ENCODE data around the gene AXIN2. TPM values are rescaled to one million over a fixed set of nuclear protein-coding genes. Genes with fewer than 3 reads are reported as not detected.
A peak's percentile ranks its signal among the peaks of the same experiment; 100 is the strongest.

AXIN2 gene
- total RNA-seq, 1 donor from 2014 or later: 39.5 TPM

- DNase-seq (ENCODE audit: low spot score in 2 of 2) (no peak), FAIRE-seq (no peak)
Measured at GRCh38 chr17:65584604-65585521, 23.4 kb upstream of the AXIN2 start.

- FAIRE-seq (no peak), DNase-seq (ENCODE audit: low spot score in 2 of 2) (no peak)
Measured at GRCh38 chr17:65583921-65584603, 22.6 kb upstream of the AXIN2 start.

GRCh38 chr17:65576939-65577338 lies 15.5 kb upstream of the AXIN2 start:
- FAIRE-seq (no peak), DNase-seq (ENCODE audit: low spot score in 2 of 2) (no peak)

GRCh38 chr17:65573282-65573602 lies 11.8 kb upstream of the AXIN2 start:
- DNase-seq (ENCODE audit: low spot score in 2 of 2) (no peak), FAIRE-seq (no peak)

GRCh38 chr17:65572581-65573281 lies 11.3 kb upstream of the AXIN2 start:
- FAIRE-seq: no peak
- no peak for DNase-seq (ENCODE audit: low spot score in 2 of 2)

- DNase-seq (ENCODE audit: low spot score in 2 of 2): no peak
- FAIRE-seq: no peak
Measured at GRCh38 chr17:65572186-65572580, 10.7 kb upstream of the AXIN2 start.

GRCh38 chr17:65568918-65569317 lies 7.5 kb upstream of the AXIN2 start:
- no peak for DNase-seq (ENCODE audit: low spot score in 2 of 2)
- FAIRE-seq: no peak

GRCh38 chr17:65567566-65567965 lies 6.1 kb upstream of the AXIN2 start:
- DNase-seq (ENCODE audit: low spot score in 2 of 2) (no peak), FAIRE-seq (no peak)

GRCh38 chr17:65565559-65565958 lies 4.1 kb upstream of the AXIN2 start:
- DNase-seq (ENCODE audit: low spot score in 2 of 2): no peak
- no peak for FAIRE-seq

GRCh38 chr17:65564793-65565192 lies 3.3 kb upstream of the AXIN2 start:
- no peak for FAIRE-seq
- DNase-seq (ENCODE audit: low spot score in 2 of 2): no peak

GRCh38 chr17:65562206-65562531 lies 721 bp upstream of the AXIN2 start:
- DNase-seq (ENCODE audit: low spot score in 2 of 2) (no peak), FAIRE-seq (no peak)

GRCh38 chr17:65560628-65561451 lies 608 bp downstream of the AXIN2 start:
- no peak for FAIRE-seq
- DNase-seq (ENCODE audit: low spot score in 2 of 2): peak; percentile 76 to 81

GRCh38 chr17:65559804-65560627 lies 1.4 kb downstream of the AXIN2 start:
- FAIRE-seq: no peak

GRCh38 chr17:65559461-65559803 lies 2.0 kb downstream of the AXIN2 start:
- DNase-seq (ENCODE audit: low spot score in 2 of 2) (no peak), FAIRE-seq (no peak)

More at GRCh38 chr17:65559804-65560627, 1.4 kb downstream of the AXIN2 start:
- peak in 1 of 2 donors; percentile 66 for DNase-seq (ENCODE audit: low spot score in 2 of 2)

GRCh38 chr17:65558683-65559460 lies 2.6 kb downstream of the AXIN2 start:
- FAIRE-seq (no peak), DNase-seq (ENCODE audit: low spot score in 2 of 2) (no peak)

- no peak for DNase-seq (ENCODE audit: low spot score in 2 of 2)
- FAIRE-seq: no peak
Measured at GRCh38 chr17:65558311-65558682, 3.2 kb downstream of the AXIN2 start.

- no peak for FAIRE-seq
Measured at GRCh38 chr17:65557349-65558310, 3.8 kb downstream of the AXIN2 start.

GRCh38 chr17:65556910-65557348 lies 4.5 kb downstream of the AXIN2 start:
- FAIRE-seq (no peak), DNase-seq (ENCODE audit: low spot score in 2 of 2) (no peak)

More at GRCh38 chr17:65557349-65558310, 3.8 kb downstream of the AXIN2 start:
- no peak for DNase-seq (ENCODE audit: low spot score in 2 of 2)

Measured in frontal cortex (tissue), 4 donors.